ENCODE measurements around the gene TINAG.
"Not testable (repeated sequence)": the region's sequence is repeated elsewhere in the genome, so short reads cannot be mapped to it uniquely, and the experiment has no call there.

TINAG gene

GRCh38 chr6:54307439-54307910, 766 bp upstream of the TINAG start:
- no peak for DNase-seq (ENCODE audit: low spot score)

- no peak for DNase-seq (ENCODE audit: low spot score)
These were observed 710 bp downstream of the TINAG start for GRCh38 chr6:54308986-54309315.

GRCh38 chr6:54310377-54311152, 2.3 kb downstream of the TINAG start:
- no peak for DNase-seq (ENCODE audit: low spot score)

- DNase-seq (ENCODE audit: low spot score), result no peak
These were observed 7.4 kb downstream of the TINAG start for GRCh38 chr6:54315656-54316055.

- no peak for DNase-seq (ENCODE audit: low spot score)
These were observed 12.6 kb downstream of the TINAG start for GRCh38 chr6:54320871-54321270.

GRCh38 chr6:54327631-54328030, 19.4 kb downstream of the TINAG start:
- no peak for DNase-seq (ENCODE audit: low spot score)

GRCh38 chr6:54331571-54331970, 23.3 kb downstream of the TINAG start:
- not testable (repeated sequence) for DNase-seq (ENCODE audit: low spot score)

- no peak for DNase-seq (ENCODE audit: low spot score)
These were observed 27.6 kb downstream of the TINAG start for GRCh38 chr6:54335871-54336270.

- no peak for DNase-seq (ENCODE audit: low spot score)
These were observed 45.7 kb downstream of the TINAG start for GRCh38 chr6:54353975-54354374.

- DNase-seq (ENCODE audit: low spot score), result no peak
These were observed 46.4 kb downstream of the TINAG start for GRCh38 chr6:54354608-54355007.

GRCh38 chr6:54357141-54357540, 48.9 kb downstream of the TINAG start:
- no peak for DNase-seq (ENCODE audit: low spot score)

- DNase-seq (ENCODE audit: low spot score), result no peak
These were observed 52.9 kb downstream of the TINAG start for GRCh38 chr6:54361188-54361587.

- no peak for DNase-seq (ENCODE audit: low spot score)
These were observed 53.5 kb downstream of the TINAG start for GRCh38 chr6:54361734-54362133.

GRCh38 chr6:54366667-54367327, 58.6 kb downstream of the TINAG start:
- DNase-seq (ENCODE audit: low spot score), result no peak

- DNase-seq (ENCODE audit: low spot score), result no peak
These were observed 69.5 kb downstream of the TINAG start for GRCh38 chr6:54377776-54378175.

- no peak for DNase-seq (ENCODE audit: low spot score)
These were observed 78.1 kb downstream of the TINAG start for GRCh38 chr6:54386295-54386694.

- no peak for DNase-seq (ENCODE audit: low spot score)
These were observed 82.1 kb downstream of the TINAG start for GRCh38 chr6:54390362-54390761.

- DNase-seq (ENCODE audit: low spot score), result no peak
These were observed 83.3 kb downstream of the TINAG start for GRCh38 chr6:54391577-54391976.

- no peak for DNase-seq (ENCODE audit: low spot score)
These were observed 94.9 kb downstream of the TINAG start for GRCh38 chr6:54403096-54403495.

GRCh38 chr6:54404791-54405190, 96.5 kb downstream of the TINAG start:
- no peak for DNase-seq (ENCODE audit: low spot score)

- no peak for DNase-seq (ENCODE audit: low spot score)
These were observed 103.5 kb downstream of the TINAG start for GRCh38 chr6:54411767-54412166.

- no peak for DNase-seq (ENCODE audit: low spot score)
These were observed 107.3 kb downstream of the TINAG start for GRCh38 chr6:54415517-54415916.

- DNase-seq (ENCODE audit: low spot score), result no peak
These were observed 111.6 kb downstream of the TINAG start for GRCh38 chr6:54419885-54420284.

GRCh38 chr6:54426995-54427394, 118.8 kb downstream of the TINAG start:
- DNase-seq (ENCODE audit: low spot score), result no peak
